NB4 (cell line): ENCODE measurements around the gene ASB4.

Experiments
- DNase-seq: peaks from one replicate; pipeline ENCODE4 v3.0.0; 2010; ENCODE audit warnings: low read depth
- H3K4me3 ChIP-seq: one replicate; pipeline ENCODE4 v1.5.1; 2011; ENCODE audit warnings: mild to moderate bottlenecking, low read depth, low read length, moderate library complexity
- CTCF ChIP-seq: IDR thresholded peaks from one replicate; pipeline ENCODE4 v1.5.1; 2012; ENCODE audit warnings: low read depth, low read length
- MAX ChIP-seq: IDR thresholded peaks from 2 replicates; pipeline ENCODE4 v1.6.1; 2011; ENCODE audit warnings: low read depth, low read length
- MYC ChIP-seq: IDR thresholded peaks from 2 replicates; pipeline ENCODE4 v1.6.1; 2011; ENCODE audit warnings: low read depth, low read length
- POLR2A ChIP-seq: IDR thresholded peaks from 2 replicates; pipeline ENCODE4 v1.6.1; 2011; ENCODE audit warnings: mild to moderate bottlenecking; ENCODE audit not compliant: insufficient read length; ENCODE audit errors: extremely low read depth

ASB4 gene

DNA sequence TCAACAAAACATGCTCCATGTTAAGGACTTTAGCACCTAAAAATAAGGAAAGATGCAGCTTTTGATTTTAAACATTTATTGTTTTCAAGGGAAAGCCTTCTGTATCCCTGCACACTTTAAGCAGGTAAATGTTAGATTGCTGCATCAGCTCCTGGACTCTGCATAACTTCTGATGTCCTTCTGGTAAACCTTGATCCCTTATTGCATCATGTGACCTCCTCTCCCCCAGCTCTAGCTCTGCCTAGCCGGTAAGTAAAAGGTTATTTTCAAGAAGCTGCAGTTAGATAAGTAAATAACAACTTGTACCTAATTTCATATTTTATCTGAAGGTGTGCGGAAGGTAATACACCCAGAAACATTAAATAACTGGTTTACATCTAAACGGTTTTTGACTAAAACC lies 73.1 kb downstream of the ASB4 start:
- no peak for DNase-seq
- H3K4me3 ChIP-seq, result no peak overlapping the region
- TF ChIP-seq POLR2A (no peak), CTCF (no peak), MYC (no peak), MAX (no peak)

- no peak for DNase-seq
- TF ChIP-seq MYC (no peak), POLR2A (no peak), CTCF (no peak), MAX (no peak)
- no peak overlapping the region for H3K4me3 ChIP-seq
Measured at GRCh38 chr7:95560674-95561073, 74.9 kb downstream of the ASB4 start.

DNA sequence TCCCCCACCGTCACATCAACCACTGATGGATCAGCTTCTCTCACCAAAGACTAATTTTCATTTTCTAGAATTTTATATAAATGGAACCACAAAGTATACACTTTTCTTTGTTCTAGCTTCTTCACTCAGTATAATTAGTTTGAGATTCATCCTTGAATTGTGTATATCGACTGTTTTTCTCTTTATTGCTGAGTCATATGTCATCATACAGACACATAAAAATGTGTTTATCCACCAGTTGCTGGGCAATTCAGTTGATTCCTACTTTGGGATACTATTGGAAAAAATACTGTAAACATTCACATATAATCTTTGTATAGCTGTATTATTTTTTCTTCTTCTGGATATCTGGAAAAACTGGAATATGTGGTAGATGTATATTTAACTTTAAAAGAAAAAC lies 84.0 kb downstream of the ASB4 start:
- no peak overlapping the region for H3K4me3 ChIP-seq
- DNase-seq, result no peak
- TF ChIP-seq MYC, result no peak
- TF ChIP-seq CTCF, result no peak
- TF ChIP-seq MAX, result no peak
- no peak for TF ChIP-seq POLR2A

GRCh38 chr7:95577137-95577536 lies 91.4 kb downstream of the ASB4 start:
- no peak for TF ChIP-seq POLR2A
- TF ChIP-seq MYC, result no peak
- no peak for TF ChIP-seq CTCF
- TF ChIP-seq MAX, result no peak
- no peak overlapping the region for H3K4me3 ChIP-seq
- no peak for DNase-seq

DNA sequence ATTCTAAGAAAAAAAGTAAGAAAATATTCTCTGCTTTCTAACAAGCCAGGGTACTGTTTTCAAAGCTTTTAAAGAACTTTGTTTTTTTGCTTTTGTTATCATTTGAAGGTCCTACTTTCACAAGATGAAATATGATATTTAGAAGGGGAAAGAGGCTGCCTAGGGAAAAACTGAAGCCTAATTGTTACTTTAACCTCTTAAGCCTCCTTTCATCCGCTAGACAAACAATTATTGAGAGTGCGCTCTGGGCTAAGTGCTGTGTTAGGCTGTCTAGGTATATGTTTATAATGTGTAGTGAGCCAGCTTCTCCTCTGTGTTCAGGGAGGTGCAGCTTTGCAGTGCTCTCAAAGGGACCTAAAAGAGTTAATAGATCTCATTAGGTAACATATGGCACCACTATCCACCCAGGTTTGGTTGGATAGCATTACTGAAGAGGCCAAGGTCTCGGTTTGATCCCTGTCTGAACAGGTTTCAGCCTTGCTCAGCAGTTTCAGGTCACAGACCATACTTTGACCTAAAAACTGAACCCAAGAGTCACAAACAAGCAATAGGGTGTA lies 92.6 kb downstream of the ASB4 start:
- H3K4me3 ChIP-seq, result no peak overlapping the region
- DNase-seq, result no peak
- TF ChIP-seq POLR2A (no peak), CTCF (no peak), MAX (no peak), MYC (no peak)
